Hepatocyte (in vitro differentiated cells): Measurements from ENCODE around the gene SLFN12L. TPM values are rescaled to one million over a fixed set of nuclear protein-coding genes. Genes with fewer than 3 reads are reported as not detected.

Experiments used
- DNase-seq: peaks from one replicate; pipeline ENCODE4 v3.0.0-alpha.2; 2016; ENCODE audit warnings: low spot score
- H2AFZ ChIP-seq: fragments of 200-600 bp; sonication (generic); 2 replicates; pipeline ENCODE4 v1.6.0; 2016; ENCODE audit warnings: antibody characterized with exemption, mild to moderate bottlenecking
- H3K27ac ChIP-seq: fragments of 200-600 bp; sonication (generic); 2 replicates; pipeline ENCODE4 v1.5.1; 2016; ENCODE audit warnings: mild to moderate bottlenecking
- H3K27me3 ChIP-seq: fragments of 200-600 bp; sonication (generic); 2 replicates; pipeline ENCODE4 v1.6.1; 2016
- H3K36me3 ChIP-seq: fragments of 200-600 bp; sonication (generic); replicated peaks from 2 replicates; pipeline ENCODE4 v1.5.1; 2016; ENCODE audit warnings: low read depth; ENCODE audit not compliant: insufficient read depth
- H3K4me1 ChIP-seq: fragments of 200-600 bp; sonication (generic); 2 replicates; pipeline ENCODE4 v1.5.1; 2016; ENCODE audit warnings: mild to moderate bottlenecking, moderate library complexity; ENCODE audit not compliant: insufficient read depth
- H3K4me2 ChIP-seq: fragments of 200-600 bp; sonication (generic); 2 replicates; pipeline ENCODE4 v1.6.0; 2016
- H3K4me3 ChIP-seq: fragments of 200-600 bp; sonication (generic); 2 replicates; pipeline ENCODE4 v1.5.1; 2016; ENCODE audit warnings: mild to moderate bottlenecking
- H3K79me2 ChIP-seq: fragments of 200-600 bp; sonication (generic); 2 replicates; pipeline ENCODE4 v1.6.0; 2017; ENCODE audit warnings: mild to moderate bottlenecking
- H3K9me2 ChIP-seq: fragments of 200-600 bp; sonication (generic); replicated peaks from 2 replicates; pipeline ENCODE4 v1.6.0; 2017; ENCODE audit warnings: mild to moderate bottlenecking; ENCODE audit not compliant: insufficient read depth
- H3K9me3 ChIP-seq: fragments of 200-600 bp; sonication (generic); 2 replicates; pipeline ENCODE4 v1.5.1; 2016; ENCODE audit warnings: low read depth, mild to moderate bottlenecking
- H4K20me1 ChIP-seq: fragments of 200-600 bp; sonication (generic); 2 replicates; pipeline ENCODE4 v1.6.0; 2016; ENCODE audit warnings: mild to moderate bottlenecking; ENCODE audit not compliant: insufficient read depth, poor library complexity, severe bottlenecking
- CTCF ChIP-seq: fragments of 200-600 bp; sonication (generic); IDR thresholded peaks from 2 replicates; pipeline ENCODE4 v1.5.1; 2016; ENCODE audit warnings: antibody characterized with exemption, mild to moderate bottlenecking; ENCODE audit not compliant: poor library complexity
- EZH2 ChIP-seq: fragments of 200-600 bp; sonication (generic); IDR thresholded peaks from 2 replicates; pipeline ENCODE4 v1.6.1; 2016; ENCODE audit warnings: antibody characterized with exemption, mild to moderate bottlenecking, borderline replicate concordance
- EZH2phosphoT487 ChIP-seq: fragments of 200-600 bp; sonication (generic); IDR thresholded peaks from one replicate; pipeline ENCODE4 v1.6.1; 2018; ENCODE audit warnings: antibody characterized with exemption, mild to moderate bottlenecking, low read depth, moderate library complexity; ENCODE audit not compliant: unreplicated experiment, severe bottlenecking
- WGBS: methylation state at CpG from one replicate; pipeline ENCODE4 v1.1.6; 2016; ENCODE audit warnings: low lambda C conversion rate; ENCODE audit errors: missing lambda C conversion rate; 5-methylcytosine and 5-hydroxymethylcytosine counted together
- polyA plus RNA-seq: library from polyadenylated mRNA; unstranded; fragments of >200 nt; fragmentation: Nextera tagmentation; extraction: Ambion mirVana; gene quantifications from 2 replicates; pipeline ENCODE4 v1.2.1, GENCODE V29; 2016
- total RNA-seq: library from RNA; depleted of rRNA; stranded (reverse); fragments of >200 nt; gene quantifications from 2 replicates; pipeline ENCODE4 v1.2.3, GENCODE V29; 2014

The SLFN12L gene
- total and polyA plus RNA-seq, 2 experiments from 2014 or later, result 0.03 TPM; not detected in 1

- DNase-seq, result peak; percentile 92
- Histone ChIP-seq H3K27me3 (no peaks in the 10 kb centered on the region), H3K9me3 (no peaks in the 10 kb centered on the region), H3K9me2 (no peaks in the 10 kb centered on the region), H2AFZ (peak within 1 kb of the TSS; percentile 90), H3K4me2 (peak within 1 kb of the TSS; percentile 83), H3K79me2 (peaks cover 15% of the 10 kb centered on the region), H3K4me3 (peak within 1 kb of the TSS; percentile 76), H3K36me3 (no peaks in the 10 kb centered on the region), H3K27ac (peak within 1 kb of the TSS; percentile 97), H3K4me1 (peaks cover 12% of the 10 kb centered on the region), H4K20me1 (no peaks in the 10 kb centered on the region)
- no peak for TF ChIP-seq CTCF
- no peak for TF ChIP-seq EZH2
- TF ChIP-seq EZH2phosphoT487, result no peak
- under 1% methylated on average over 44 of the region's 45 CpGs for WGBS
These were observed 40.9 kb upstream of the SLFN12L start, which contains the start of gene PEX12 for GRCh38 chr17:35578197-35578928. Gene PEX12, minus strand, starts transcription at chr17:35578571. Its CDS starts 550 bp downstream, at chr17:35578021.

GRCh38 chr17:35577830-35578196 lies 40.3 kb upstream of the SLFN12L start:
- H3K9me2 ChIP-seq, result no peaks in the 10 kb centered on the region
- no peaks in the 10 kb centered on the region for H3K27me3 ChIP-seq
- H3K9me3 ChIP-seq, result no peaks in the 10 kb centered on the region
- TF ChIP-seq EZH2 (no peak), EZH2phosphoT487 (no peak), CTCF (no peak)
- peak overlapping the region; percentile 97 for H3K27ac ChIP-seq
- H3K4me2 ChIP-seq, result peak overlapping the region; percentile 83
- H3K79me2 ChIP-seq, result peaks cover 15% of the 10 kb centered on the region
- peak overlapping the region; percentile 90 for H2AFZ ChIP-seq
- peak overlapping the region; percentile 76 for H3K4me3 ChIP-seq
- DNase-seq, result peak; percentile 23
- H3K36me3 ChIP-seq, result no peaks in the 10 kb centered on the region
- H4K20me1 ChIP-seq, result no peaks in the 10 kb centered on the region
- peaks cover 12% of the 10 kb centered on the region for H3K4me1 ChIP-seq
- 10% methylated on average over 8 of the region's 8 CpGs for WGBS

GRCh38 chr17:35575759-35576158 lies 38.3 kb upstream of the SLFN12L start:
- Histone ChIP-seq H4K20me1 (no peaks in the 10 kb centered on the region), H3K27me3 (no peaks in the 10 kb centered on the region), H3K36me3 (no peaks in the 10 kb centered on the region), H3K9me2 (no peaks in the 10 kb centered on the region), H3K4me1 (peaks cover 12% of the 10 kb centered on the region), H3K79me2 (peaks cover 33% of the 10 kb centered on the region), H3K4me2 (no peak overlapping the region), H3K27ac (no peak overlapping the region), H2AFZ (no peak overlapping the region), H3K4me3 (no peak overlapping the region), H3K9me3 (no peaks in the 10 kb centered on the region)
- WGBS, result 94% methylated on average over 3 of the region's 3 CpGs
- no peak for TF ChIP-seq EZH2phosphoT487
- TF ChIP-seq CTCF, result no peak
- no peak for DNase-seq
